ENCODE measurements around the gene G6PC3.

The G6PC3 gene

GRCh38 chr17:44061446-44061845 is 9.1 kb upstream of the G6PC3 start:
- DNase-seq, result no peak

GRCh38 chr17:44062871-44063270 is 7.7 kb upstream of the G6PC3 start:
- DNase-seq, result no peak

- no peak for DNase-seq
These were observed 6.6 kb upstream of the G6PC3 start for GRCh38 chr17:44063704-44064639.

- no peak for DNase-seq
These were observed 4.8 kb upstream of the G6PC3 start for GRCh38 chr17:44065668-44066203.

GRCh38 chr17:44066204-44066930 is 4.2 kb upstream of the G6PC3 start, which contains the start of gene LSM12:
TSS of gene LSM12 (minus strand) at chr17:44066671. CDS start at chr17:44066587, 84 bp downstream.
- DNase-seq, result peak; percentile 91 to 94

GRCh38 chr17:44067545-44067940 is 3.0 kb upstream of the G6PC3 start:
- no peak for DNase-seq

GRCh38 chr17:44069974-44070454 is 521 bp upstream of the G6PC3 start:
- no peak for DNase-seq

GRCh38 chr17:44071198-44071520 is 624 bp downstream of the G6PC3 start:
- DNase-seq, result no peak

GRCh38 chr17:44071772-44072171 is 1.2 kb downstream of the G6PC3 start:
- DNase-seq, result no peak

GRCh38 chr17:44074231-44074910 is 3.8 kb downstream of the G6PC3 start:
- DNase-seq, result no peak

GRCh38 chr17:44074911-44075285 is 4.4 kb downstream of the G6PC3 start:
- DNase-seq, result no peak

GRCh38 chr17:44075598-44076293 is 5.2 kb downstream of the G6PC3 start:
- DNase-seq, result no peak

GRCh38 chr17:44076716-44077594 is 6.4 kb downstream of the G6PC3 start:
- DNase-seq, result no peak

- no peak for DNase-seq
These were observed 7.0 kb downstream of the G6PC3 start for GRCh38 chr17:44077595-44077909.

- DNase-seq, result no peak
These were observed 7.9 kb downstream of the G6PC3 start for GRCh38 chr17:44078412-44078811.

- no peak for DNase-seq
These were observed 9.6 kb downstream of the G6PC3 start for GRCh38 chr17:44079877-44080821.

GRCh38 chr17:44081681-44082080 is 11.1 kb downstream of the G6PC3 start:
- no peak for DNase-seq

GRCh38 chr17:44082256-44082927 is 11.9 kb downstream of the G6PC3 start:
- DNase-seq, result no peak

- DNase-seq, result no peak
These were observed 12.8 kb downstream of the G6PC3 start for GRCh38 chr17:44083250-44083849.
